Renal pelvis (tissue), 4 donors: ENCODE data around the gene WDFY2. TPM values are rescaled to one million over a fixed set of nuclear protein-coding genes. Genes with fewer than 3 reads are reported as not detected.

Experiments
- DNase-seq: peaks from one replicate; pipeline ENCODE4 v3.0.0-alpha.2; 2013
- polyA plus RNA-seq, 3 donors: library from polyadenylated mRNA; unstranded; fragments of 120-200 nt; gene quantifications; one replicate each; pipeline ENCODE4 v1.2.1, GENCODE V29; 2013; ENCODE audit not compliant: insufficient read length in 3 of 3

Gene WDFY2
- polyA plus RNA-seq, 3 donors = 10.4 to 21.0 (median 20.1) TPM

DNA sequence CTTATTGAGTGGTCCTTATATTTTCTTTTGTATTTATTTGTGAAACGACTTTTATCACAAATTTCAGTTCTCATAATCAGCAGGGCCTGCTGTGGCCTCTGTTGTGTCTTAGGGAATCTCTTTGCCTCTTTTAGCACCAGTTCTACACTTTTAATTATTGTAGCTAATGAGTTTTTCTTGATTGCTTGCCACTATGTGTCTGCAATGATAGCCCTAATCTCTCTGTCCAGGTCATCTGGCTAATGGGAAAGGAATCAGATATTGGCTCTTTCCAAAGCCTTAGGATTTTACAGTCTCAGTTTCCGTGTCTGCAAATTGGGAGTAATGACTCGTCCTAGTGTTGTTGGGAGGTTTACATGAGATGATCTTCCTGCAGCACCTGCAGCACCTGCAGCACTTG, 10.2 kb downstream of the WDFY2 start:
- no peak for DNase-seq

DNA sequence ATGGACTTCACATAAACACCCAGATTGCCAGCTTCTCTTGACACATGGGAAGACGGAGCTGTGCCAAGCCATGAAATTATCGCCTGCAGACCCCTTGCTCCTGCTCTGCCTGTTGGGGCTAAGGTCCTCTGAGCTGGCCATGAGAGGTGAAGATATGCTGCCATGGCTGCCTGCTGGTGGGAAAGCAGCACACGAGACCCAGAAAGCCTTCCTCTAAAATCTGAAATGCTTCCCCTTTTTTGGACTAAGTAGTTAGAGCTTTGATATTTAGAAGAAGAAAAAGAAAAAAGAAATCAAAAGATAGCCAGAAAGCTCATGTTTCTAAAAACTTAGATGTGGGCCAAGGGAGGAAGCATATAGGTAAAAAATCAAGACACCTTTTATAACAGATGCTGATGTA, 11.2 kb downstream of the WDFY2 start:
- DNase-seq = no peak

DNA sequence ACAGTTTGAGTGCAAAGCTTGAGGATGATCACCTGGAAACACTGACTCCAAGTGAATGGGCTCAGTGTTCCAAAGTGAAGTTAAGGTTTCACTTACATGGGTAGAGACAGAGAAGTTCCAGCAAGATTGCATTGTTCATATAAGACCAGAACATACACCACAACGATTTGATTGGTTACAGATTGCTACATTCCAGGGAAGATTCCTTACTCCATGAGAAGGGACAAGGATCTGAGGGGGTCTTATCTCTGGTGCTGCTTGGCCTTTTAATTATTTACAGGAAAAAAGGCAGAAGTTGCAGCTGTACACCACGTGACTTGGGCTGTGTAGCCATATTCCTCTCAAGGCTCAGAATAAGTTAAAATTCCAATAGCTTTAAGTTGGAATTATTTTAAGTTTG, 12.3 kb downstream of the WDFY2 start:
- no peak for DNase-seq

DNA sequence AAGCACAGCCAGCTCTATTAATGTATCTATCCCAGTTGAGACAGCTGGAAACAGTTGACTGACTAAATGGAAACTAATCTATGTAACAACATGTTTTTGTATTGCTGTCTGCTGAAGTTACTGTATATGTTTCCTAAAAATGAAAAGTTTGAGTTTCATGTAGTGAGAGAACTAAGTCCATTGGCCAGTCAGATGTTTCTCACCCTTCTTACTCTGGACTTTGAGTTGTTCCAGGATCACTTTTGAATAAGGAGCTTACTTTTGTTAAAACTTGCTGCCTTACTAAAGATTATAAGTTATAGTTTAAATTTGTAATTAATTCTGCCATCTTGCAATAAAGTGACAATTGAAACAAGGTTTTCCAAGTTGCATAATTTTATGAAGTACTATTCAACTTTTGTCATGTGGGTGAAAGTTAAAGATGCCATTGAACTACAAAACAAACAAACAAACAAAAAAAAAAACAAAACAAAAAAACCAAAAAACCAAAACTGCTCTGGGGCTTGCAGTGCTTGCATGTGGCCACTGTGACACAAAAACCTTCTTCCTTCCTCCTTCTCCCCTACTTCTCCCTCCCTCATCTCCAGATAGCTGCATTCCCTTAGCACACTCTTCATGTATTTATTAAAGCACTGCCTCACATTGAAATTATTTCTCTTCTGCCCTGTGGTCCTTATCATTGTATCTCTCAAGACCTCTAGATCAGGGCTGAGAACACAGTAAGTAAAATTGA, 15.3 kb downstream of the WDFY2 start:
- DNase-seq = no peak

DNA sequence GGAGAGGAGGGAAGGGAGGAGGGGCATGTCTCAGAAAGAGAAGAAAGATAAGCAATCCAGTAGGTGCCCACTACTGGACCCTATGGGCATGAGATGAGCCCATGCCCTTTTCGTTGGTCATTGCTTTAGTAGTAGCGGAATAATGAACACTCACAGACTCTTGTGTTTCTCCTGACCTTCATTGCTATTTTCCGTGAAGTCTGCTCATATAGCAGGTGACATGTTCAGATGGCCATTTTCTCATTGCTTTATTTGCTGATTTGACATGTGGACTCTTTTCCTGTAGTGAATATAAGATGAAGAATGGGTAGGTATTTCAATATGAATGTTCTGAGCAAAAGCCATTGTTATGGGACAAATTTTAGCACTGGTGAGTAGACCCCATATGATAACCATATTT, 16.4 kb downstream of the WDFY2 start:
- DNase-seq = no peak

DNA sequence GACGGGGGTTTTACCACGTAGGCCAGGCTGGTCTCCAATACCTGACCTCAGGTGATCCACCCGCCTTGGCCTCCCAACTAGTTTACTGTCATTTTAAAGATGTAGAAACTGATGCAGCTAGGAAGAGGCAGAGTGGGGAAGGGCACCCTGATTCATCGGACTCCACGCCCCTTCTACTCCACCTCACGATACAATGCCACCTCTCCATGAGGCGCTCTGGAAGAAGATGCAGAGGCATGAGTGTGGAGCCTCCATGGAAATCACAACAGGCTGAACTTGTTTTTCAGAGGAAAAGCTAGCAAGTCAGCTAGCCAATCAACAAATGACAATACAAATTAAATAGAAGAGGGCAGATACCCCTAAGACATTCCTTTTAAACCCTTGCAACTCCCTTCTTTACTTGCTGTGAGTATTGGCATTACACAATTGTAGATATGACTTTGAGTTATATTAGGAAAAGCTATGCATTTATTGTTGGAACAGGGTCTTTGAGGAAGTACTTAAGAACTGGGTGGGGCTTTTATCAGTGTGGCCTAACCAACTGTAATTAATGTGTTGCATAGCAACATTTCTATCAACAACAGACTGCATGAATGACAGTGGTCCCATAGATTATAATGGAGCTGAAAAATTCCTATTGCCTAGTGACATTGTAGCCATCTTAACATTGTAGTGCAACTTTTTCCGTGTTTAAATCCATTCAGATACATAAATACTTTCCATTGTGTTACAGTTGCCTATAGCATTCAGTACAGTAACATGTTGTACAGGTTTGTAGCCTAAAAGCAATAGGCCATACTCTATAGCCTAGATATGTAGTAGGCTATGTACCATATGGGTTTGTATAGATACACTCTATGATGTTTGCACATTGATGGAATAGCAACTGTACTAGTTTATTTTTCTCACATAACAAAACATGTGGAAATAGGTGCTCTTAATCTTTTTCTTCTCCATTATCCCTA, 17.6 kb downstream of the WDFY2 start:
- DNase-seq = no peak

DNA sequence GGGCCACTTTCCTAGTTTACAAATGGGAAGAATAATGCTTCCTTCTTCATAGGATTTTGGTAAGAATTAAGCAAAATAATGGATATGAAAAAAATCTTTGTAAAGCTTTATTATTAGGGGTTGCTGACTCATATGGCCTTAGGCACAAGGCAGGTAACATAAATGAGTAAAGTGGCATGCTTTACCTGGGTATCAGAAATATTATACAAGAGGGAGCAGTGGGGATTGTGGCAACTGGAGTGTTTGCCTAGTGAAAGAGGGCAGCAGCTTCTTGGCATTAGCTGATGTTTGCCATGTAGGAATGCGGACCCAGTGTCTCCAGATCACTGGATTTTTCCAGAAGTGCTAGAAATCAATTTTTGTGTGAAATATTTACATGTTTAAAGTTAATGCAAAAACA, 19.5 kb downstream of the WDFY2 start:
- no peak for DNase-seq

DNA sequence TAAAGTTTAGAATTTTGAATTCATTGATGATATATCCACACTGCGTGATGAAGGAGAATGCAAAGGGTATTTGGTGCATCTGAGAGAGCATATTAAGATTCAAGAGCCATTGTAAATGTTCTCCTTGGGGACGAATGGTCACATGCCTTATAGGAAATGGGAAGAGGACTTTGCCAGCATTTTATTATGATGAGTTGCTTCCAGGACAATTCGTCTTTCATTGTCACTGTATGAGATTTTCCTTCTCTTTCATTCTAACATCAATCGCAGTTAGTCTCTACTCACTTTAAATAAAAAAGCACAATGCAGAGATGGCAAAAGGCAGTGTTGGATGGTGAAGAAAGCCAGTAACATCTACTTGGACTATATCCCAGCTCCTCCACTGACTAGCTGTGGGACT, 21.4 kb downstream of the WDFY2 start:
- no peak for DNase-seq

DNA sequence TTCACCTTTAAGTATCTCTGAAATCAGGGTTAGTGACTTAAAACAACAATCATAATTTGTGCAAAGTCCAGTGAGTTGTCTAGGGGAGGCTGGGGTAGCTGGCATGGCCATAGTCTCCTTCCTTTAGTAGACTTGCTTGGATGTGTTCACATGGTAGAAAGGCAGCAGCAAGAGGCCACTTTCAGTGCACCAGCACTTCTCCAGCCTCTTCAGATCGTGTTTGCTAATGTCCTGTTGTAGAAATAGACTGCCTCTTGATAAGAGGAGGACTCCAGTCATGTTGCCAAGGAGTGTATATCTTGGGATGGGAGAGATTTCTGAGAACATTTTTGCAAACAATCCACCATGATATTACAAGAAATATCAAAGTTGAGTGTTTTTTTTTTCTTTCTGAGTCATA, 22.9 kb downstream of the WDFY2 start:
- DNase-seq = no peak

DNA sequence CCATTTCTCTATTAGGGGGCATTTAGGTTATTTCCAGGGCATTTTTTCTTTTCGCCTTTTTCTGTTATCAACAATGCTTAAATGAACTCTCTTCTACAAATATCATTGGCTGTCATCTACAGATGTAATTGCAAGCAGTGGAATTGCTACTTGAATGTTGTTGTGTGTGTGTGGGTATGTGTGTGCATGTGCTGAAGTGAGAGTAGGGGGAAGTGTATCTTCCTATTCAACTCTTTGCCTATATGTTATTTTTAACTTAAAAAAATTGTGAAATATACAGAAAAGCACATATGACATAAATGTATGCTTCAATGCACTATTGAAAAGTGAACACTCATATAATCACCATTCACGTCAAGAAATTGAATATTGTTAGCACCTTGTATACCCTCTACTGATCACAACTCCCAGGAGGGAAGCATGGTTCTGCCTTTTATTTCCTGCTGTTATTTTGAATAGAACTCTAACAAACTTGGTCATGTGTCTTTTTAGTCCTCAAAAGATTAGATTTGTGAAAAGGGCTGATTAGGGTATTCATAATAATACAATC, 24.7 kb downstream of the WDFY2 start:
- no peak for DNase-seq

DNA sequence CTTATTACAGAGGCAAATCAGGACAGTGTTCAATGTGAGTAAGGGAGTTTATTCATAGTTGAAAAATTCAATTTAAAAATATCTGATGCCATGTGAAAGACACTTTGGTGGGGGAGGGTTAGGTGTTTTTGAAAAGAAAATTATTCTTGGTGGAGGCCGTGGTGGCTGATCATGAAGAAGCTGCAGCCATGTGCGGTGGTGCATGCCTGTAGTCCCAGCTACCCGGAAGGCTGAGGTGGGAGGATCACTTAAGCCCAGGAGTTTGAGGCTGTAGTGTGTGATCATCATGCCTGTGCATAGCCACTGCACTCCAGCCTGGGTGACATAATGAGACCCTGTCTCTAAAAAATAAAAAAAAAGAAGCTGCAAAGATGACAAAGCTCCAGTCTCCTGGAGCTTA, 28.6 kb downstream of the WDFY2 start:
- no peak for DNase-seq

DNA sequence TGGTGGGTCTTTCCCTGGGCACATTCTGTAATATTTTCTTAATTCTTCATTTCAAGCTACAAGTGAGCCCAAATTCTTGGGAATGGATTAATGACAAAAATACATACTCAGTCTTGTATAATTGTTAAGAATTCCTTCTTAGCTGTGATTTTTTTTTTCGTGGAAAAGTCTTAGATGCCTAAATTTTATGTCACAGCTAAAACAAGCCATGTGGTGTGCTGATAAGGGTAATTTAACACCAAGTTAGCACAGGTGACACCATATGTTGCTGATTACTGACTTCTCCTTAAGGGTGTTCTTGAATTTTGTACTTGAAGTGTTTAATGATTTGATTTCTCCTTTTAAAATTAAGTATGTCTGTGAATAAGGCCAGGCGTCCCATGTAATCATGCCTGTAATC, 29.3 kb downstream of the WDFY2 start:
- no peak for DNase-seq

DNA sequence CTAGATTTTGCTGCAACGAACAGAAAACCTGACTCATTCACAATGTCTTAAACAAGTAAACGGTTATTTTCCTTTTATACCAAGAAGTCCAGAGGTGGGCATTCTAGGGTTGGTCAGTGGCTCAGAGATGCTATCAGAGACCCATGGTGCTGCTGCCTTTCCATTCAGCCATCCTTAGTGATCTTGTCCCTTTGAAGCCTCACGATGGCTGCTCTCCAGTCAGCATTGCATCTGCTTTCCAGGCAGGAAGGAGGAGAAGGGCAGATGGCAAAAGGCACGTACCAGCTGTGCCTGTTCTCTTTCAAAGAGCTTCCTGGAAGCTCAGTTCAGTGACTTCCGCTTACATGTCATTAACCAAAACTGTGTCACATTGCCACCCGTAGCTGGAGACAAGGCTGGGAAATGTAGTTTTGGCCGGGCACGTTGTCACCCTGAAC, 30.1 kb downstream of the WDFY2 start:
- no peak for DNase-seq

DNA sequence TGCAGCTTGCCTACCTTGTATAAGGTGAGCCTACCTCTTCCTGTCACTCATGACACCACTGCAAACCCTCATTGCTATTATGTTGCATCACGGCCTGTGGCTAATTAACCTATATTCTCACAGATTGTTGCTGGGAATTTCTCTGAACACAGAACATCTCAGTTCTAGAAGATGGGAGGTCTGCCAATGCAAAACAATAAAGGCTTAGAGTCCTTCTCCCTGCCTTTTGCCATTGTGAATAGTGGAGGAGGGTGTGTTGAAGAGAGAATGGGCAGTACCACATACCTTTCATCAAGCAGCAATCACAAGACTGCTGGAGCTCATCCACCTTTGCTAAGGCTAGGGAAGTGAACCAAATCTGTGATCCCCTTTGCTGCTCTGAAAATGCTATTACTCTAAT, 34.4 kb downstream of the WDFY2 start:
- DNase-seq = no peak

DNA sequence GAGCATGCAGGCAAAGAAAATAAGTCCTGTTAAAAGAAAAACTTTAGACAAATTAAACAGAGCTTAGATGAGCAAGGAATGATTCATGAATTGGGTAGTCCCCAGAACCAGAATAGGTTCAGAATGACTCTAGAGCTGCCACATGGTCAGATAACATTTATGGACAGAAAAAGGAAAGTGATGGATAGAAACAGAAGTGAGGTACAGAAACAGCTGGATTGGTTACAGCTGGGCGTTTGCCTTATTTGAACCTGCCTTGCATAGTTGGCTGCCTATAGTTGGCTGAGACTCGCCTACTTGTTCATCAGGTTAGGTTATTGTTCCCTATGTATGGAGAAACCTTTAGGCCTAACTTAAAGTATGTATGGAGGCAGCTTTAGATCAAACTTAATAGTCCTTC, 35.4 kb downstream of the WDFY2 start:
- DNase-seq = no peak

DNA sequence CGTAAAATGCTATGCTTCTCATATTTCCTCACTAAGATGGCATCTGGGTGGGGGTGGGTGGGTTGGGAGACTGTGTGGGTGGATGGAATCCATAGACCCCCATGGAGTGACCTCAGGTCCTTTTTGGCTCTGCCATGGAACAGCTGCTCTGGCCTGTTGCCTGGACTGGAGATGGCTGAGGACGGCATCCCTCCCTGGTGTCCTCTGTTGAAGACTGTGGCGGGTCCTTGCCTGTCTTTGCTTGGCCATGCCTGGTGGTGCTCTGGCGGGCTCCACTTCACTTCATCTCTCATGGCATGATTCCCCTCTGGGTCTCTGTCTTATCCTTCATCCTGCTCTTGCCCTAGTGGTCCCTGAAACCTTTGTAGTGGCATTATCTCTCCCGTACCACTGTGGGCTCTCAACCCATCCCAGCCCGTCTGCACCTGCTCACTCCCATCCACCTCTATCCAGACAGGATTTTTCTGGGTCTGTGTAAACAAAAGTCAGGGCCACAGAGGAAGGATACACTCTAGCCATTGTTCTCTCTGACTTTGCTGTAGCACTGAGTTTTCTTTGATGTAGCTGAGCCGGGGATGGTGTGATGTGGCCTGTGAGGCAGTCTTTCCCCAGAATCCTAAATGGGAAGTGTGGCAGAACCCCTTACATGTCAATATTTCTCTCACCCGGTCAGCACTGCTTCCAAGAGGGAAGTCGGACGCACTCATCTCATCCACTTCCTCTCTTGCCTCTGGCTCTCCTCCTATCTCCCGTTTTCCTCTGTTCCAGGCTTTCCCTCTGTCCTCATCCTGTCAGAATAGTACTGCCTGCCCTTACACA, 36.1 kb downstream of the WDFY2 start:
- DNase-seq = no peak

DNA sequence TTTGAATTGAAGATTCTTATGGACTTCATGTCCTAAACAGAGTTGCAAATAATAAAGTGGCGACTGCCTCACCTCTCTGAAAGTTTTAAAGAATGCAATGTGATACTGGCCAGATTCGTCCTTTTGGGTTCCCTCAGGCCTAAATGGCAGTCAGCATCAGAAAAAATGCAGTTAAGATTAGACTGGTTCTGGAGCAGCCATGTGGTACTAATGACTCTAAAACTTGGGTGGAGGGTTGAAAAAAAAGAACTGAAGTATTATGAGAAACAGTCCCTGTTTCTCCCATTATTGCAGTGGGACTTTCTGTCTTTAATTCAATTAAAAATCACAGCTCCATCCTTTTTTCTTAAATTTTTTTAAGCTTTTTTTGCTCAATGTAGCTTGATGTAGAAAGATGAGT, 37.3 kb downstream of the WDFY2 start:
- no peak for DNase-seq

DNA sequence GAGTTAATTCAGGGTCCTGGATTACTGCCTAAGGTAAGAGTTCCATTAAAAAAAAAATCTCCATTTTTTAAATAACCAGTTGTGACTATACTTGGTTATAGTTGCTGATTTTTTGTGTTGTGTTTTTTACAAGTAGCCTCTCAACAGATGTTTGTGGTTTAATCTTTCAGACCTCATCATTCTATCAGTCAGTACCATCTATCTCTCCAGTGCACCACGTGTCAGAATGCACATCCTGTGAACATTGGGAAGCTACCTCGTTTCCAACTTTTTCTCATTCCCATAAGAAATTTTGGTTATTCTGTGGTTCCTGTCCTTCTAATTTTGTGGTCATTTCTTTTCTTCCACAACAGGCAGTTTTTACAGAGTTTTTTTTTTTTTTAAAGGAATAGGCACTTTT, 39.2 kb downstream of the WDFY2 start:
- DNase-seq = no peak

DNA sequence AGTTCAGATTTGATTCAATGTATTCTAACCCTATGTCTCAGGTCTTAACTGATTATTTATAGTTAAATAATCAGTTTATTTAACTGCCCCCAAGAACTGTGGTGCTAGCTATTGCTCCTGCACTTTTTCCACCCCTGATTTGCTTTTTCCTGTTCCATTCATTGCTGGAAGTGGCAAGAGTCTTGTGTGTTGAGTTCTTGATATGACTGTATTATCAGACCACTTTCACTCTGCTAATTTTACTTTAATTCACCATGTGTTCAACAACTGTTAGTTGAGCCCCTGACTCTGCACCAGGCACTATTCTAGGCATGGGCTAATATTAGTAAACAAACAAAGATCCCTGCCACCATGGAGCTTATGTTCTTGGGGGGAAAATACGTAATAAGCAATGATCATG, 39.9 kb downstream of the WDFY2 start:
- DNase-seq = no peak

DNA sequence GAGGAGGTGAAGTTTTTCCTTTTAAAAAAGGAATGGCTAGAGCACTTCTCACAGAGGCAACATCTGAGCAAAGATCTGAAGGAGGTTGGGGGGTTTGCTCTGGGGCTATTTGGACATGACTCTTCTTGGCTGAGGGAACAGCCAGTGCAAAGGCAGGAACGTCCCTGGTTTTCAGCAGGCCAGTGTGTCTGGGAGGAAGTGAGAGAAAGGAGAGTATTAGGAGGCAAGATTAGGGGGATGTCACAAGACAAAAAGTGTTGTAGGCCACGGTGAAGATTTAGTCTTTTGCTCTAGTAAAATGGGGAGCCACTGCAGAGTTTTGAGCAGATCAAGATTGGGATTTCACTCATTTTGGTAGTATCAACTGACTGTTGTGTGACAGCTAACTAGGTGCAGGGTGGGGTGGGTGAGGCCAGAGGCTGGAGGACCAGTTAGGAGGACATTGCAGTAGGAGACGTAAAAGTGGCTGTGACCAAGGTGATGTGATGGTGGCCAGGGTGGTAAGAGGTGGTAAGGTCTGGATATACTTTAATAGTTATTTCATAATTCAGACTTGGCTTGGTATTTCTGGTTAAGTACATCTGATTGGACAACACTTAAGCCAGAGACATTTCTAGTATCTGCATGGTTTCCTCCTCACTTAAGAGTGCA, 40.6 kb downstream of the WDFY2 start:
- no peak for DNase-seq

DNA sequence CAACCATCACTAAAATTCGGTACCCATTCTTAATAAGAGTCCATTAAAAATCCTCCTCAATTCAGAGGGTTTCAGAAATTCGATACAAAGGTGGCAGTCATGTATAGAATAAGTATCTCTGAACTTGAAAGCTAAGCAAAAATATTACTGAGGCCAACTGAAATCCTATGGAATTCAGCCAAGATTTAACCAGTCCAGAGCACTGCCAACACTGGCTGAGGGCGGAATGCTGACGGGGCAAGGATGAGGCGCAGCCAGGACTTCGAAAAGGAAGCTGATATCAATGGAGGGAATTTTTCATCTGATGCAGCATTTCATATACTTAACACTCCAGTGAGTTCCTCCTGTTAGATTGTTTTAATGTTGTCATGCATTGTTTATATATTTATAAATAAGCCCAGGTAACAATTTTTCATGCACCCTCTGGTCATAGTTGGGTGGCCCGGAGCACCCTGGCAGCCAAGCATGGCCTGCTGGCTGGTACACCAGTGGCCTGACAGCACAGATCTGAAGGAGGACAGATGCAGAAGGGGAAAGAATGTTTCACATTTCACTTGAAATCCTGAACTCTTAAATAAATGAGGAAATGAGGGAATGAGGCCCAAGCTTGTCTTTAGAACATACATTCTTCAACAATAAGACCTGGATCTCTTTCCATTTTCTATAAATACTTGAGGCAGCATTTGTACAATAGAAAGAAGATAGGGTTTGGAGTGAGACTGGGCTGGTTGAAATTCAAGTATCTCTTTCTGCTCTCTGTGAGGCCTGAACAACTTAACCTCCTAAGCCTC, 41.5 kb downstream of the WDFY2 start:
- DNase-seq = no peak
